ENCODE data around the gene GRXCR2.
"Not testable (repeated sequence)": the region's sequence is repeated elsewhere in the genome, so short reads cannot be mapped to it uniquely, and the experiment has no call there.

Gene GRXCR2

DNA sequence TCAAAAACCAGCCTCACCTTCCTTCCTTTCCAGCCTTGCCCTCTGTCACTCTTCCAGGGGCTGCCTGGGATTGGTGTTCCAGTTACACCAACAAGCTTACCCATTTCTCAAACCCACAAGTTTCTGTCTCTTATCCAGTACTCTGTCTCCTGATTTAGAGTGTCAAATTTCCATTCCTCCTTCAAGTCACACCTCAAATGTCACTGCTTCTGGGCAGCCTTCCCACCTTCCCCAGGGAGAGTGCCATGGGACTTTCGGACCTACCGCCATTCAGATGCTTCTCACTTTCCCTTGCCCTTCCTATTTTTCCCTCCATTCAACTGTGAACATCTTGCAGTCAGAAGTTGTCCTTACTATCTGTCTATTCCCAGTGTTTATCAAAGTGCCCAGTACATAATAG is 2.0 kb upstream of the GRXCR2 start:
- no peak for DNase-seq

DNA sequence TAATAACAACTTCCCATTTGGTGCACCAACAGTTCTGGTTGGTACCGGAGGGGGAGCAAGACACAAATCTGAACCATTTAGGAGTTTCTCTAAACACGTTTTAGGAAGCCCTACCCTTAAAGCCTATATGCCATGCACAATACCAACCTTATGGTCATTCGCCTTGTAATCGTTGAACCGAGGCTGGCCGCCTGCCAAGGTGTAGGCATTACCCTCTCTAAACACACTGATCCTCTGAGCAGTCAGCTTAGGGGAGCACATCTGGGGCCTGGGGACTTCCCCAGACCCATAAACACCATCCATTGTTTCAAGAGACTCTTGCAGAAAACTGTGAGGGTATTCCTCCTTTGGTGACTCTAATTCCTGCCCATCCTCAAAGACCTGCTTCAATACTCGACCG is 328 bp downstream of the GRXCR2 start:
- peak in 1 of 2 experiments; percentile 5 for DNase-seq

DNA sequence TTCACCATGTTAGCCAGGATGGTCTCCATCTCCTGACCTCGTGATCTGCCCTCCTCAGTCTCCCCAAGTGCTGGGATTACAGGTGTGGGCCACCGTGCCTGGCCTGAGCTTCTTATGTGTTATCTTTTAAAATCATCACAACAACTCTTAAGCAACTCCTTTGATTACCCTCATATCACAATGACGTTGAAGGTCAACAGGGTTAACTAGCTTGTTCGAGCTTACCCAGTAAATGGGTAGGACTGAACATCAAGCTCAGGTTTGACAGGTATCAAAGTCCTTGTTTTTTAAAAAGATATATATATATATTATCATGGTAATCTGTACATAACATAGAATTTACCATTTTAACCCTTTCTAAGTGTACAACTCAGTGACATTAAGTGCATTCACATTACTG is 3.1 kb downstream of the GRXCR2 start:
- DNase-seq = no peak

DNA sequence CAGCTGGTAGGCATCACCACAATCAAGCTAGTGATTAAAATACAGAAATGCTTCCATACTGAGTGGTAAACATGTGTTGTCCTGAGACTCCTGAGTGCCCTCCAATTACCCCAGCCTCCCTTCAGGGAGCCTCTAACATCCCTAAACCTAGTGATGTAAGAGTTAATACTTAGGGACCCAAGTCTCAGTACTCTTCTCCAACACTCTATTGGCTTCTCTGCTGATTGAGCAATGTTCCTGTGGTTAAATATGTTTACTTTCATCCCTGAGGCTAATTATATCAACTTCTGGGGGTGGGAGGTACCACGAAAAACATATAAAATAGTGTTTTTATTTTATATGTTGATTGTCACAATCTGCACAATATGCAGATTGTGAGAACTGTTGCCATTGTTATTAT is 5.0 kb downstream of the GRXCR2 start:
- DNase-seq = no peak

DNA sequence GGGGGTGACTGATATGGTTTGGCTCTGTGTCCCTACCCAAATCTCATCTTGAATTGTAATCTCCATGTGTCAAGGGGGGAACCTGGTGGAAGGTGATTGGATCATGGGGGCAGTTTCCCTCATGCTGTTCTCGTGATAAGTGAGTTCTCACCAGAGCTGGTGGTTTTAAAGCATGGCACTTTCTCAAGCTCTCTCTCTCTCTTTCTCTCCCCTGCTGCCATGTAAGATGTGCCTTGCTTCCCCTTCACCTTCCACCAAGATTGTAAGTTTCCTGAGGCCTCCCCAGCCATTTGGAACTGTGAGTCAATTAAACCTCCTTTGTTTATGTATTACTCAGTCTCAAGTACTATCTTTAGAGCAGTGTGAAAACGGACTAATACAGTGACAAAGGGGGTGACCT is 8.4 kb downstream of the GRXCR2 start:
- not testable (repeated sequence) for DNase-seq

DNA sequence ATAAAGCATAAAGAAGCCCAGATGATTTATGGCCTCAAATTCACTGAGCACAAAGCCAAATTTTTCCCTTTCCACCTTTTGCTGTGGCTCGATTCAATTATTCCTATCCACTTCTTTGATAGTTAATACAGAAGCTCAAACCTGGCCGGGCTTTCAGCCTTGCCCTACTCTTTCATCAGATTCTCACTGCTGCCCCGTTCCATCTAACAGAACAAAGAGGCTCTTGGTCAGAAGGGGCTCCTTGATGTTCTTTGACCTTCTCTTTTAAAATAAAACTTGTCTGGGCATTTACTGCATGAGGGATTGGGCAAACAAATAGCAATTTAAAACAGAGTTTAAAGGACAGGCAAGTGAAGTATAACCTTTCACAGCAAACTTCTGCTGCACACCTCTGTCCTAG is 9.8 kb downstream of the GRXCR2 start:
- DNase-seq = no peak

DNA sequence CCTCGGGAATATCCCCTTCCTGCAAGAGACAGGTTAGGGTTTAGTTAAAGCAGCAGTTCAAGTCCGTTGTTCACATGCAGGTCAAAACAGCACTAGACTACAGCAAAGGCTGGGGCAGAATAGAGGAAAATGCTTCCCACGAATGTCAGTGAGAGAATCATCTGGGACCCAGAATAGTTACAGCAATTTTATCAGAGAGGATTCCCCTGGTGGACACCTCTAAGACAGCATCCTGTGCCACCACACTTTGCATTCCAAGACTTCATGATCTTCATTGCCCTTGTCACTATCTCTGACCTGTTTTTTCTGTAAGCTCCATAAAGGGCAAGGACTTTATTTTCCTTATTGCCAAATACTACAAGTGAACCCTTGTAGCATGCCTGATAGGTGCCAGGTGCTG is 12.9 kb downstream of the GRXCR2 start:
- no peak for DNase-seq

DNA sequence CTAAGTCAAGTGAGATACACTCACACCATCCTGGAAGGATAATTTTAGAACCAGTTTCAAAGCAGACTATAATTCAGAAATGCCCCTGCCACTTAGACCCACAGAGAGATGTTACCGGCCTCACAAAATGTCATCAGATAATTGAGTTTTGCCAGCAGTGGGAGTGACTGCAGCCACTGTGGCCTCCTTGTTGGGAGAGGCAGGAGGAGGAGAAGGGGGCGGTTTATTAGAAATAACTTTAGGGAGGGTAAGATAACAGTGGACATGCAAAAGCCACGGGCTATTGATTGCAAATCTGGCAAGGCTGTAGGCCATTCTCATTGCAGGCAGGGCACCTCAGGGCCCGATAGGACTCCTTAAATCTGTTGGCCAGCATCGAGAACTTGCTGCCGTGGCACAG is 13.4 kb downstream of the GRXCR2 start:
- no peak for DNase-seq

DNA sequence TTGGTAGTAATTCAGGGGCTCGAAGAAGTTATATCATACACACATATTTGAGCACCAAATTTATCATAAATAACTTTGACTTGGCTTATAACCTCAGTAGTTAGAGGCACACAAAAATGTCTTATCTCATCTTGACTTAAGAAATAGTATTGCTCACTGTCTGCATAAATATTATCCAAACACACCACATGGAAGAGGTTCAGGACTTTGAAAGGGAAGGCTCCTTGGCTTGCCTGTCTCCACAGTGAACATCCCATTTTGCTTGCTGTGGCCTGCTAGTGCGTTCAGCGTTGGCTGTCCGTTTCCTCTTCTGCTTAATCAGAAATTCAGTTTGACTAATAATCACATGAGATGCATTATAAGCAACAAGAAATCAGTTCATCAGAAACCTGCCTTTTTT is 13.9 kb downstream of the GRXCR2 start:
- no peak for DNase-seq

DNA sequence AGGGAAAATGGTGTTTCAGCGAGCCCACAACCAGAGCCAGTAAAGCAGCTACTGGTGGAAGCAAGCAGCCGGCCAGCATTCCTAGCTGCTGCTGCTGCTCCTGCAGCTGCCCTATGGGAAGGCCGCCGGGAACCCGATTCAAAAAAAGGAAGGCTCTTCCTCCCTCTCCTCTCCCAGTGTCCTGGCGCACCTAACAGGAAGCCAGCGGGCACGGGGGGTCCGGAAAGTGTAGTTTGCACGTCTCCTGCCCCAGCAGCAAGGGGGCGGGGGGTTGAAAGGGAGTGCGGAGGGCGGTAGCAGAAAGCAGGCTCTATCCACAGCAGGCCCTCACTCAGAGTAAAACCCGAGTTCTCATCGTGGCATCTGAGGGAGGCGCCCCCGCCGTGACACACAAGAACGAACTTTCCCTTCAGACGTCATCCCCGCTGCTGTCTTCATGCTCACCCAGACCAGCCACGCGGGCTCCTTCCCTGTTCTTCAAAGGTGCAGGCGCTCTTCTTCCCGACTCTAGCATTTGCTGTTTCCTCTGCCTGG is 16.5 kb downstream of the GRXCR2 start:
- no peak for DNase-seq

DNA sequence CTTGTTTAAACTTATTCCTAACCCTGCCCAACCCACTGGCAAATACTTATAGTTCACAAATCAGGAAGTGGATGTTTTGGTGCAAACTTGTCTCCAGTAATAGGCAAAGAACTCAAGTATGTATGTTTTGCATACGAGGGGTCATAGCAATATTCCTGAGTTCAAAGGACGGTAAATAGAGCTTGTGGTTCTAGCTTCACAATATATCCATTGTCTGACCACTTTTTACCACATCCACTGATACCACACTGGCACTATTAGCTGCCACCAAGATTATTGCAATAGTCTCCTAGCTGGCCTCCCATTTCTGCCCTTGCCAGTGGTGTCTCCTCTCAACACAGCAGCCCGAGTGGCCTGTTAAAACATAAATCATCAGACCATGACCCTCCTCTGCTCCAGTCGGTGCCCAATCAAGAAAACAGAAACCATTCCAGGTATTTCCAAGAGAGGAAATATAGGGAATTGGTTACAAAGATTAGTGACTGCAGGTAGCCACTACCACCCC is 17.0 kb downstream of the GRXCR2 start:
- no peak for DNase-seq

DNA sequence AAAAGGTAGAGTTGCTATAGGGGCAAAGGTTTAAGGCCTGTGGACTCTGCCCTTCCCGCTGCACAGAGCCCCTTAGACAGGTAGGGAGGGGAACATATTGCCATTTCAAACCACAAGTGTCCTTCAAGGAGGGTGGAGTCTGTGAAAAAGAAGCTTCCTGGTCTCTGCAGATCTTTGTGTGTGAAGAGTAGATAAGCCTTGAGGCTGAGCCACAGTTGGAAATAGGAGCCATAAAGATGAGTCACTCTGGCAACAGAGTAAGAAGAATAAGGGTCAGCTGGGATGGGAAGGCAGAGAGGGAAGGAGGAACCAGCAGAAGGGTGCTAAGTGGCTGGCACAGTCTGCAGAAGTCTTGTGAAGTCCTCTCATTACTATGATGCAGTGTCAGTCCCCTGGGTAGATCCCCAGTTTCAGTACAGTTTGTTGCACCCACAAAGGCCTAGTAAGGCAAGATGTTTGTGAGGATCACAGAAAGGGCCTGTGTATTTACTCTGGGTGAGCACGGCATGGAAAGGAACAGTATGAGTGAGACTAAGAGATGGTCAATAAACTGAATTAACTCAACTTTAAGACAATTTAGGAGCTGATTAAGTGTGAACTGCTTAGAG is 18.1 kb downstream of the GRXCR2 start:
- DNase-seq = peak in 1 of 2 experiments; percentile 57

DNA sequence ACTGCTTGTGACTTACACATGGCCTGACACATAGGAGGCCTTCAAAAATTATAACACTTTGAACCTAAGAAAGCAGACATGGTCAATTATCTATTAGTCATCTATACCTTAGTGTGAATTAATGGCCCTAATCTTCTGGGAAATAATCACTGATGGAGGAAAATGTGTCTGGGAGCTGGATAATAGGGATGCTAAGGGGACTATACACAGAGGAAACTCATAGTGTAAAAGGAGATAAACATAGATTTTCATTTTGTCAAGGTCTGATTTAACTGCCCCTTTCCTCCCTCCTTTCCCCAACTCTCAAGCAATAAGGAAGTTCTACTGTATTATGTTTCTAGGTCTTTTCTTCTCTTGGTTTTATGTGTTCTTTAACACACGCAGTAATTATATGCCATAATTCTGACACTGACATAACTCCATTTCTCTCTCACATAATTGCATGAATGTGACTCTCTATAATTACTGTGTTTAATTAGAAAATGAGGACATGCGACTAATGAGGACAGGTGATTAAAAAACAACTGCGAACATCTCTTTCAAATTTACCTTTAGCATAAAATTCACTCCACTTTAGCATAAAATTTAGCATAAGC is 18.9 kb downstream of the GRXCR2 start:
- no peak for DNase-seq

DNA sequence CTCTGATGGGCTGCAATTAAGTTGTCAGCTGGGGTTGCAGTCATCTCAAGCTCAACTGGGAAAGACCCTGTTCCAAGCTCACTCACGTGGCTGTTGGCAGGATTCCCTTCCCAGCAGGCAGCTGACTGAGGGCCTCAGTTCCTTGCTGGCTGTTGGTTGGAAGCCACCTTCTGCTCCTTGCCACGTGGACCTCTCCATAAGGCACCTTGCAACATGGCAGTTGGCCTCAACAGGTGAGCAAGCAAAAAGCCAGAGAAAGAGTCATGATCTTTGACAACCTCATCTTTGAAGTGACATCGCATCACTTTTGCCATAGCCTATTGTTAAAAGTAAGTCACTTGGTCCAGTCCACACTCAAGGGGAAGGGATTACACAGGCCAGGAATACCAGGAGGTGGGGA is 19.8 kb downstream of the GRXCR2 start:
- DNase-seq = peak in 1 of 2 experiments; percentile 46

DNA sequence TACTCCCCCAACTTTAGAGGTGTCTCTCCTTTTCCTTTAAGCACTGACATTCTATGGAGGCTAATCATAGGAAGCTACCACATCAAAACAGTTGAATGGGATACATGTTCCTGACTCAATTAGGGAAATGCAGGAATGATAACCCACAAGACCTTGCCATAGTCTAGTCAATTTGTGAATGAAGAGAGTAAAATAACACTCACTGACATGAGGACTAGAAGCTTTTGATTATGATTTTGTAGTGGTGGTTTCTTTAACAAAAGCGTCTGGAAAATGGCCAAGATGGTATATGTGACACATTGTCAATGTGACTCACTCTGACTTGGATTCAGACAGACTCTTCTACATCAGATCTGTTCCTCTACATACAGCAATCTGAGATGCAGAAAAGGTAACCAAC is 24.0 kb downstream of the GRXCR2 start:
- peak in 1 of 2 experiments; percentile 13 for DNase-seq

DNA sequence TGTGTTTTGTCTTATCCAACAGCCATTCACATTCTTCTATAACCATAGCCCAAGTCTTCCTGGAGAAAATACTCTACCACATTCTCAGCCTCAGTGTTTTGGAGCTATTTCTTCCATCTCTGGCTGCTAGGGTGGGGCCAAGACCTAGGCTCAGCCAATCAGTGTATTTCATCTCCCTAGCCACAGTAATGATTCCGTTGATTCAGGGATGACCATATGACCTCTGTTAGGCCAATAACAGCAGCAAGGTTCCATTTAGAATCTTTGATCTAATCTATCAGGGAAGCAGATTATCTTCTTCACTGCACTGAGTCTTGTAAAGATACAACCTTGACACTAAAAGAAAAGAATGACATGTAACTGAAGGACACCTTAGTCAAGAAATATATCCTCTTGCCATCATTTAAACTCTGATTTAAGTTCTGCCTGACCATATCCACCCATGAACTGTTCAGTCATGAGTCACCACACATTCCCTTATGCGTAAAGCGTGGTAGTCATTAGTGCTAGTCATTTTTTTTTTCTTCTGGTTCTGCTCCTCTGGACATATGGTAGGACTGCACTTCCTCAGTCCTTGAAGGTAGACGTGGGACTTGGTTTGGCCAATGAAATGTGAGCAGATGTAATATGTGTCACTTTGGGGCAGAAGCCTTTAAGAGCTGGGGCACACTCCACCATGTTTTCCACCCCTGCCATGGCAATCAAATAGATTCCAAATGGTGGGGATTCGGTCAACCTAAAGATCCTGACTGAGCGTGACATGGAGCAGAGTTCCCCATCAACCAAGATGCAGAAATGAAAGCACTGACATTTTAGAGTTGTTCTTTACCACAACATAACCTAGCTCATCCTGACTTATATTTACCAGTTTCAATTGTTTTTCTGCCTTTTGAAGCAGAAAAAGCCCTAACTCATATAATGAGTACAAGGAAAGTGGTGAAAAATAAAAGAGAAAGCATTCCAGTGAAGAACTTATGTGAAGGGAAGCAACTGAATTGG is 25.0 kb downstream of the GRXCR2 start:
- no peak for DNase-seq

DNA sequence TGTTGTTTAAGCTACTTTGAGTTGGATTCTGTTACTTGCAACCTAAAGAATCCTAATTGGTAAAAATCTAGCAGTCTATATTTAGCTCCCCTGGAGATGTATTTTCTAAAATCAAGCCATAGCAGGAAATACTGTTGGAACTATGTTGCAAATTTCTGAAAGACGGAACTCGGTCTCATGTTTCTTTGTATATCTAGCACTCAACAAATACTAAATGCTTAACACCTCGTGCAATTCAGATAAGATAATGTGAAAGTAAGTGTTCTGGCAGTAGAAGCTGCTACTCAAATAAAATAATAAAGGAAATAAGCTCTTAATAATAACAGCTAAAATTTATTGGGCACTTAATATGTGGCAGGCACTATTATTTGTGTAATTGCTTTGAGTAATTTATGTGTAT is 26.7 kb downstream of the GRXCR2 start:
- DNase-seq = no peak

DNA sequence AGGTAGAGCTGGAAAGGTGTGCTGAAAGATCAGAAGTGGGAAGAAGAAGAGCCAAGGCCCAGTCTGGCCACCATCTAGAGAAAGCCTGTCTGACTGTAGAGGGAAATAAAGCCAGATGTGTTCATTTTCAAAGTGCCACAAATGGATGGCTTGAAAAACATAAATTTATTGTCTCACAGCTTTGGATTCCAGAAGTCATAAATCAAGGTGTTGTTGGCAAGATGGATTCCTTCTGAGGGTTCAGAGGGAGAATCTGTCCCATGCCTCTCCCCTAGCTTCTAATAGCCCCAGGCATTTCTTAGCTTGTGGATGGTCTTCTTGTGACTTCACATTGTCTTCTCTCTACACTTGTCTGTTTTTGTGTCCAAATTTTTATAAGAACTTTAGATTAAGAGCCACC is 31.5 kb downstream of the GRXCR2 start:
- no peak for DNase-seq

DNA sequence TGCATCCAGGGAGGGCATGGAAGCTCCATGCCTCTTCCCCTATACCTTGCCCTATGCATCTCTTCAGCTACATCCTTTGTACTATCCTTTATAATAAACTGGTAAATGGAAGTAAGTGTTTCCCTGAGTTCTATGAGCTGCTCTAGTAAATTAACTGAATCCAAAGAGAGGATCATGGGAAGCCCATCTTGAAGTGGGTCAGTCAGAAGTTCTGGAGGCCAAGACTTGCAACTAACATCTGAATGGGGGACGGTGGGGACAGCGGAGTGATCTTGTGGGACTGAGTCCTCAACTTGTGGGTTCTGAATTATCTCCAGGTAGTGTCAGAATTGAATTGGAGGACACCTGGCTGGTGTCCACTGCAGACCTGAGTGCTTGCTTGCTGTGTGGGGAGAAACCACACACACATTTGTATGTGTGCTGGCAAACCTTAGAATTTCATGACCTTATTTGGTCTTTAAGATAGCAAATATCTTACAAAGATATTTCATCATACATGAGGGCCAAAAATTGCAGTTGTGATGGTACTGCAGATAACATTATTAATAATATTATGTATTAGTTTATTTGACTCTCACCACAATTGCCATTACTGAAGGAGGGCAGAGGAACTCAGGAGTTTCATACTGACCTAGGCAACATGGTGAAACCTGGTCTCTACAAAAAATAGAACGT is 32.2 kb downstream of the GRXCR2 start:
- no peak for DNase-seq

DNA sequence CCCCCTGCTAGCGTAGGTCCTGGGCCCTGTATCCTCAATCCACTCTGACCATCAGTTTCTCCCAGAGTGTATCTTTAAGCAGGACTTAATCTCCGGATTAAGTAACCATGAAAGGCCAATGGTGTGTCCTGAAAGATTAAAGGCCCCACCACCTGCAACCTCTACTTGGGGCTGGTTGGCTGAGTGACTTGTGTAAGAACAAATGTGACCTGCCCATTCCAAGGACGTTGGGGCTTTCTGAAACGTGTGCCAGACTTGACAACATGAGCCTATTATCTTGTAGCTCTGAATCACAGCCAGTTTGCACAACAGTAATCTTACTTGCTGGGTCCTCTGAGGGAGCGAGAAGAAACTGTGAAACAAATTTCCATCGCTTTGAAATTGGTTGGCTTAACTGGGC is 34.5 kb downstream of the GRXCR2 start:
- no peak for DNase-seq

DNA sequence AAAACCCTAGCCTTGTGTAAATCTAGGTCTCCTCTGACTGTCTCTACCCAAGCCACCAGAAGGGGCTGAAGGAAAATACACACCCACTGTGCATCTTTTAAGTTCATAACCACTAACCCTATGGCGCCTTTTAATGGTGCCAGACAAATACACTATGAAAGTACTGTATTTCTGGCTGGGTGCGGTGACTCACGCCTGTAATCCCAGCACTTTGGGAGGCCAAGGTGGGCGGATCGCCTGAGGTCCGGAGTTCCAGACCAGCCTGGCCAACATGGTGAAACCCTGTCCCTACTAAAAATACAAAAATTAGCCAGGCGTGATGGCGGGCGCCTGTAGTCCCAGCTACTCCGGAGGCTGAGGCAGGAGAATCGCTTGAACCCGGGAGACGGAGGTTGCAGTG is 36.6 kb downstream of the GRXCR2 start:
- not testable (repeated sequence) for DNase-seq

DNA sequence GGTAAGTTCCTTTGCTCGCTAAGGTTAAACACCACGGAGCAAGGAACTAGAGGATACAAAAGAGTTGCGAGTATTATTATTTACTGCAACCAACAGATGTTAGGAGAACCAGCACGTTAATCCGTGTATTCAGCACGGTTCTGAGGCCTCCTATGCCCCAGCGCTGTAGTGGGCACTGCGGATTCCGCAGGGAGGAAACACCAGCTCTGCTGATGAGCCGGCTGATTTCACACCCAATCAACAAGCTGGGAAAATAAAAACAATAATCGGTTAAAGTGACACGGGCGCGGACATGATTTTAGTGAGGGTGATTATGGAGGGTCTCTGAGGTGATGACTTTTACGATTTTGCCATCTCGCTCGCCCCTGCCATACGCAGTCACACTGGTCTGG is 37.0 kb downstream of the GRXCR2 start:
- no peak for DNase-seq
